H1 (cell line): ENCODE results near the gene MAML3. TPM values are rescaled to one million over a fixed set of nuclear protein-coding genes. Genes with fewer than 3 reads are reported as not detected.

ENCODE experiments used
- CTCF ChIA-PET: fragments of 300-600 bp; sonication (Branson Sonifier 250); formaldehyde crosslinking; loops from one replicate; lab custom pipeline; 2021; ENCODE audit not compliant: partially characterized antibody; lab: Charles Lee
- POLR2A ChIA-PET: fragments of 300-600 bp; sonication (Branson Sonifier 250); formaldehyde crosslinking; loops from one replicate; lab custom pipeline; 2021; ENCODE audit warnings: inconsistent platforms; ENCODE audit not compliant: partially characterized antibody; lab: Charles Lee
- DNase-seq, 2 experiments: peaks; one replicate each; pipeline versions ENCODE4 v3.0.0 to v3.0.0-alpha.2; 2010 to 2022; ENCODE audit warnings: low spot score in 2 of 2, low read depth in 1 of 2, mixed read lengths in 1 of 2
- FAIRE-seq: peaks from 2 replicates; lab custom pipeline; 2011; peaks lifted over from hg19 to GRCh38; lab: Jason Lieb, UNC
- H2AFZ ChIP-seq: 2 replicates; pipeline ENCODE4 v1.8.1; 2012; ENCODE audit warnings: low read length, inconsistent platforms
- H2AK5ac ChIP-seq: 2 replicates; pipeline ENCODE4 v1.6.1; 2013; ENCODE audit warnings: low read depth, low read length
- H2BK120ac ChIP-seq: replicated peaks from 2 replicates; pipeline ENCODE3; 2013; ENCODE audit warnings: low read depth, low read length, inconsistent platforms
- H2BK12ac ChIP-seq: 2 replicates; pipeline ENCODE4 v1.6.1; 2013; ENCODE audit warnings: low read depth, low read length
- H2BK15ac ChIP-seq: 2 replicates; pipeline ENCODE4 v1.6.1; 2013; ENCODE audit warnings: low read length
- H2BK20ac ChIP-seq: 2 replicates; pipeline ENCODE4 v1.6.1; 2013; ENCODE audit warnings: low read length
- H2BK5ac ChIP-seq: 2 replicates; pipeline ENCODE4 v1.6.1; 2013; ENCODE audit warnings: low read depth, low read length
- H3K14ac ChIP-seq: 2 replicates; pipeline ENCODE4 v1.6.1; 2013; ENCODE audit warnings: inconsistent platforms; ENCODE audit not compliant: insufficient read length
- H3K18ac ChIP-seq: 2 replicates; pipeline ENCODE4 v1.6.1; 2013; ENCODE audit warnings: low read length; ENCODE audit errors: extremely low read depth
- H3K23ac ChIP-seq: 2 replicates; pipeline ENCODE4 v1.6.1; 2013; ENCODE audit warnings: inconsistent platforms; ENCODE audit not compliant: insufficient read length
- H3K23me2 ChIP-seq: 2 replicates; pipeline ENCODE4 v1.6.1; 2013; ENCODE audit warnings: low read depth, low read length
- H3K27ac ChIP-seq: 2 replicates; pipeline ENCODE4 v1.6.1; 2011; ENCODE audit warnings: low read depth, low read length, inconsistent platforms
- H3K27me3 ChIP-seq, 4 experiments: replicated peaks in 1 of 4; 1 replicate in 1 of 4; 2 replicates in 3 of 4; pipeline versions ENCODE4 v1.6.1 to v1.8.1; 2011 to 2013; ENCODE audit warnings: low read length in 3 of 4, mild to moderate bottlenecking in 3 of 4, inconsistent platforms in 2 of 4, mixed read lengths in 2 of 4, moderate library complexity in 1 of 4; ENCODE audit not compliant: control insufficient read depth in 3 of 4, insufficient read depth in 3 of 4; ENCODE audit errors: extremely low read depth in 1 of 4
- H3K36me3 ChIP-seq, 4 experiments: 2 replicates each; pipeline versions ENCODE4 v1.6.1 to v1.8.1; 2011 to 2013; ENCODE audit warnings: mild to moderate bottlenecking in 4 of 4, low read length in 3 of 4, moderate library complexity in 2 of 4, control low read depth in 1 of 4, inconsistent platforms in 1 of 4; ENCODE audit not compliant: insufficient read depth in 4 of 4, control insufficient read depth in 2 of 4
- H3K4ac ChIP-seq: replicated peaks from 2 replicates; pipeline ENCODE3; 2013; ENCODE audit warnings: low read length, low read depth, mixed read lengths, inconsistent platforms; ENCODE audit not compliant: insufficient read length
- H3K4me1 ChIP-seq, 4 experiments: replicated peaks in 1 of 4; 1 replicate in 1 of 4; 2 replicates in 3 of 4; pipeline versions ENCODE4 v1.6.1 to v1.8.1; 2011 to 2013; ENCODE audit warnings: low read length in 3 of 4, inconsistent platforms in 2 of 4, mixed read lengths in 1 of 4; ENCODE audit not compliant: insufficient read depth in 4 of 4, control insufficient read depth in 3 of 4
- H3K4me2 ChIP-seq, 2 experiments: 2 replicates each; pipeline versions ENCODE4 v1.6.1 to v1.8.1; 2011 to 2013; ENCODE audit warnings: low read depth in 2 of 2, low read length in 2 of 2, control low read depth in 1 of 2, inconsistent platforms in 1 of 2, mild to moderate bottlenecking in 1 of 2; ENCODE audit not compliant: insufficient read depth in 1 of 2
- H3K4me3 ChIP-seq, 4 experiments: fragments of 200-600, 300-600 bp in 1 of 4; sonication (generic), shearing (Covaris generic), sonication (Bioruptor Twin) in 1 of 4; 2 replicates each; pipeline versions ENCODE4 v1.5.1 to v1.8.1; 2011 to 2016; ENCODE audit warnings: low read length in 4 of 4, low read depth in 3 of 4, control low read depth in 2 of 4, inconsistent platforms in 2 of 4, mild to moderate bottlenecking in 2 of 4, mixed read lengths in 1 of 4, moderate library complexity in 1 of 4; ENCODE audit not compliant: insufficient read depth in 2 of 4; ENCODE audit errors: extremely low read depth in 1 of 4
- H3K56ac ChIP-seq: replicated peaks from 2 replicates; pipeline ENCODE3; 2013; ENCODE audit warnings: low read depth, mild to moderate bottlenecking, mixed read lengths, low read length, inconsistent platforms; ENCODE audit not compliant: insufficient read length
- H3K79me1 ChIP-seq: 2 replicates; pipeline ENCODE4 v1.6.1; 2013; ENCODE audit warnings: low read depth, low read length, control low read depth
- H3K79me2 ChIP-seq, 2 experiments: 2 replicates each; pipeline versions ENCODE4 v1.6.1 to v1.8.1; 2012 to 2013; ENCODE audit warnings: low read length in 2 of 2, mild to moderate bottlenecking in 2 of 2, inconsistent platforms in 1 of 2; ENCODE audit not compliant: insufficient read depth in 2 of 2, control insufficient read depth in 1 of 2
- H3K9ac ChIP-seq, 4 experiments: replicated peaks in 1 of 4; 1 replicate in 1 of 4; 2 replicates in 3 of 4; pipeline versions ENCODE4 v1.6.1 to v1.8.1; 2011 to 2013; ENCODE audit warnings: low read depth in 3 of 4, low read length in 3 of 4, control low read depth in 2 of 4, mild to moderate bottlenecking in 2 of 4, moderate library complexity in 2 of 4, inconsistent platforms in 1 of 4; ENCODE audit errors: extremely low read depth in 1 of 4
- H3K9me3 ChIP-seq, 2 experiments: 2 replicates each; pipeline versions ENCODE4 v1.6.1 to v1.8.1; 2012 to 2013; ENCODE audit warnings: mild to moderate bottlenecking in 2 of 2, moderate library complexity in 2 of 2, control low read depth in 1 of 2, inconsistent platforms in 1 of 2, low read depth in 1 of 2, low read length in 1 of 2, mixed read lengths in 1 of 2; ENCODE audit not compliant: insufficient read depth in 2 of 2
- H4K20me1 ChIP-seq, 2 experiments: replicated peaks in 1 of 2; 2 replicates each; pipeline versions ENCODE3 to v1.8.1; 2011 to 2013; ENCODE audit warnings: inconsistent platforms in 2 of 2, low read length in 2 of 2, mild to moderate bottlenecking in 1 of 2; ENCODE audit not compliant: insufficient read depth in 2 of 2, control insufficient read depth in 1 of 2
- H4K5ac ChIP-seq: 2 replicates; pipeline ENCODE4 v1.6.1; 2013; ENCODE audit warnings: low read length, low read depth, mixed read lengths, inconsistent platforms; ENCODE audit not compliant: insufficient read length
- H4K8ac ChIP-seq: 2 replicates; pipeline ENCODE4 v1.8.0; 2013; ENCODE audit warnings: mild to moderate bottlenecking, moderate library complexity, low read length, inconsistent platforms; ENCODE audit not compliant: insufficient read depth; ENCODE audit errors: extremely low read depth
- H4K91ac ChIP-seq: replicated peaks from 2 replicates; pipeline ENCODE3; 2013; ENCODE audit warnings: low read length, mixed read lengths, inconsistent platforms; ENCODE audit not compliant: insufficient read length
- CHD2 ChIP-seq: IDR thresholded peaks from 2 replicates; pipeline ENCODE4 v1.6.1; 2012; ENCODE audit warnings: low read length, improper control_type of control experiment
- GABPA ChIP-seq: IDR thresholded peaks from 2 replicates; pipeline ENCODE4 v1.6.1; 2011; ENCODE audit warnings: mild to moderate bottlenecking, low read length, moderate library complexity, borderline replicate concordance; ENCODE audit not compliant: insufficient read depth
- GTF2F1 ChIP-seq: IDR thresholded peaks from 2 replicates; pipeline ENCODE4 v1.6.1; 2012; ENCODE audit warnings: low read depth, low read length, improper control_type of control experiment, borderline replicate concordance
- KDM4A ChIP-seq: IDR thresholded peaks from one replicate; pipeline ENCODE4 v1.7.1; 2012; ENCODE audit warnings: low read depth, mild to moderate bottlenecking, moderate library complexity, low read length, inconsistent platforms; ENCODE audit not compliant: severe bottlenecking
- RAD21 ChIP-seq, 2 experiments: IDR thresholded peaks in 1 of 2; conservative IDR thresholded peaks in 1 of 2; 2 replicates each; pipeline ENCODE4 v1.6.1; 2011; ENCODE audit warnings: low read depth in 2 of 2, low read length in 2 of 2, improper control_type of control experiment in 1 of 2, inconsistent platforms in 1 of 2, mild to moderate bottlenecking in 1 of 2, moderate library complexity in 1 of 2
- RFX5 ChIP-seq: IDR thresholded peaks from 2 replicates; pipeline ENCODE4 v1.6.1; 2011; ENCODE audit warnings: low read depth, low read length, improper control_type of control experiment, borderline replicate concordance
- SIRT6 ChIP-seq: IDR thresholded peaks from one replicate; pipeline ENCODE4 v1.7.1; 2012; ENCODE audit warnings: low read length, inconsistent platforms
- TAF1 ChIP-seq: IDR thresholded peaks from 2 replicates; pipeline ENCODE4 v1.6.1; 2011; ENCODE audit warnings: mild to moderate bottlenecking, low read depth, low read length
- TAF7 ChIP-seq: optimal IDR thresholded peaks from 2 replicates; pipeline ENCODE3; 2011; ENCODE audit warnings: low read depth, mild to moderate bottlenecking, inconsistent platforms, low read length, moderate library complexity, borderline replicate concordance
- TEAD4 ChIP-seq: IDR thresholded peaks from 2 replicates; pipeline ENCODE4 v1.6.1; 2012; ENCODE audit warnings: low read depth, low read length, inconsistent platforms, mixed read lengths
- polyA plus RNA-seq, 7 experiments: library from polyadenylated mRNA; depleted of rRNA in 3 of 7; stranded (reverse) in 5 of 7; unstranded in 2 of 7; fragments of >200 nt in 5 of 7; fragments of 200-250 nt in 2 of 7; gene quantifications; 1 replicate in 5 of 7; 2 replicates in 1 of 7; 4 replicates in 1 of 7; pipeline versions ENCODE4 v1.2.1 to v1.2.3, GENCODE V29; 2011 to 2013; ENCODE audit warnings: missing spikeins in 2 of 7, mixed read lengths in 2 of 7
- total RNA-seq: library from RNA; stranded (reverse); fragmentation: NEBNext Ultra II Directional; extraction: Animal tissue kit (Norgen Biotek cat#: 25700); gene quantifications from 2 replicates; pipeline ENCODE4 v1.2.1, GENCODE V29; 2021
- TF ChIP-seq, protein P1 (sequence below): IDR thresholded peaks from 2 replicates; pipeline ENCODE4 v1.6.1; 2012; ENCODE audit warnings: low read length, inconsistent platforms

The MAML3 gene
- total and polyA plus RNA-seq, 2 of the 8 experiments (the other 6 are each of a cell fraction or from before 2014, with no cell fraction given) = 2.1 to 5.7 TPM

DNA sequence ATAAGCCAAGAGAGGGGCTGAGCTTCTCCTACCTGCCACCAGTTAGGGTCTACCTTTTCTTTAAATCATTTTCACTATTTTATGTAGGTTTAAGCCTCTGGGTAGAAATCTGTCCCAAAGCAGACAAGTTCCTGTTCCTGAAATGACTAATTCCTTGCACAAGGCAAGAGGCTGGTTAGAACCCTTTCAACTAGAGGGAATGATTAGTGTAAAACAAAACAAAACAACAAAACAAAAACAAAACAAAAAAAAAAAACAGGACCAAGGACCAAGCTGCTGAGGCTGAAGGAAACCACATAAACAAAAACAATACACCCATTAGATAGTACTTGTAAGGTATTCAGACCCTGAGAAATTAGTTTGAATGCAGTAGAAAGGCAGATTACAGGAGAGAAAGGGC, 62.7 kb downstream of the MAML3 start:
- H3K4me1 ChIP-seq = peaks cover 9 to 31% (median 24%) of the 10 kb centered on the region in 4 experiments

More for the DNA sequence above, 62.7 kb downstream of the MAML3 start:
- H2AK5ac ChIP-seq = no peak overlapping the region
- no peak overlapping the region for H4K5ac ChIP-seq
- no peak overlapping the region for H3K4ac ChIP-seq
- H3K4me3 ChIP-seq = no peak overlapping the region
- ChIA-PET POLR2A (interaction anchor here (1.5 kb wide), 1 partner anchor 13 kb away, joined by 3 read pairs; no protein-coding TSS in a partner anchor), CTCF (interaction anchor here (3.4 kb wide), 1 partner anchor 39 kb away, joined by 20 read pairs; no protein-coding TSS in a partner anchor)
- FAIRE-seq = no peak
- H3K18ac ChIP-seq = no peak overlapping the region
- H2AFZ ChIP-seq = no peak overlapping the region
- no peak overlapping the region for H3K14ac ChIP-seq
- no peak overlapping the region for H3K9ac ChIP-seq
- H3K23ac ChIP-seq = no peak overlapping the region
- DNase-seq = no peak
- no peaks in the 10 kb centered on the region for H3K23me2 ChIP-seq
- H3K79me2 ChIP-seq = no peaks in the 10 kb centered on the region
- no peak overlapping the region; the same call in 1 of the 2 replicates for H2BK12ac ChIP-seq
- TF ChIP-seq SIRT6 = no peak
- TF ChIP-seq RFX5 = no peak
- TF ChIP-seq RAD21 (IDR thresholded peaks at IDR 0.05 in 1 of 2, conservative IDR thresholded peaks at IDR 0.05 in 1 of 2; ENCODE audit: low read depth in 2 of 2, low read length in 2 of 2) = no peak
- no peak for TF ChIP-seq TAF1
- no peak for TF ChIP-seq TEAD4
- no peak for TF ChIP-seq GABPA
- TF ChIP-seq, protein P1, sequence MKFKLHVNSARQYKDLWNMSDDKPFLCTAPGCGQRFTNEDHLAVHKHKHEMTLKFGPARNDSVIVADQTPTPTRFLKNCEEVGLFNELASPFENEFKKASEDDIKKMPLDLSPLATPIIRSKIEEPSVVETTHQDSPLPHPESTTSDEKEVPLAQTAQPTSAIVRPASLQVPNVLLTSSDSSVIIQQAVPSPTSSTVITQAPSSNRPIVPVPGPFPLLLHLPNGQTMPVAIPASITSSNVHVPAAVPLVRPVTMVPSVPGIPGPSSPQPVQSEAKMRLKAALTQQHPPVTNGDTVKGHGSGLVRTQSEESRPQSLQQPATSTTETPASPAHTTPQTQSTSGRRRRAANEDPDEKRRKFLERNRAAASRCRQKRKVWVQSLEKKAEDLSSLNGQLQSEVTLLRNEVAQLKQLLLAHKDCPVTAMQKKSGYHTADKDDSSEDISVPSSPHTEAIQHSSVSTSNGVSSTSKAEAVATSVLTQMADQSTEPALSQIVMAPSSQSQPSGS = no peak
- TF ChIP-seq KDM4A = no peak
- TF ChIP-seq GTF2F1 = no peak
- no peak for TF ChIP-seq TAF7
- no peak for TF ChIP-seq CHD2
- H4K20me1 ChIP-seq = no peaks in the 10 kb centered on the region
- no peak overlapping the region for H2BK15ac ChIP-seq
- H3K27me3 ChIP-seq = no peaks in the 10 kb centered on the region
- H3K79me1 ChIP-seq = no peaks in the 10 kb centered on the region
- no peaks in the 10 kb centered on the region for H3K9me3 ChIP-seq
- H4K8ac ChIP-seq = no peak overlapping the region
- no peak overlapping the region for H2BK5ac ChIP-seq
- H3K27ac ChIP-seq = no peak overlapping the region
- no peak overlapping the region; a peak in 1 of 4 replicates for H3K4me2 ChIP-seq
- no peaks in the 10 kb centered on the region for H3K36me3 ChIP-seq
- H2BK120ac ChIP-seq = no peak overlapping the region
- H4K91ac ChIP-seq = no peak overlapping the region
- no peak overlapping the region for H2BK20ac ChIP-seq
- H3K56ac ChIP-seq = no peak overlapping the region
